IPS DF 19.7 (cell line): ENCODE data around the gene PARVG.

ENCODE experiments used
- DNase-seq: peaks from one replicate; pipeline ENCODE4 v3.0.0-alpha.2; 2013; ENCODE audit warnings: low read depth, low spot score

PARVG gene

GRCh38 chr22:44180706-44181032, at the start of gene PARVG:
PARVG (plus strand) TSS chr22:44180925; CDS start chr22:44183330, 2,405 bp downstream.
- DNase-seq = peak; percentile 57

GRCh38 chr22:44131412-44131811, 49.3 kb upstream of the PARVG start:
- DNase-seq = no peak

GRCh38 chr22:44131989-44132685, 48.6 kb upstream of the PARVG start:
- no peak for DNase-seq

- DNase-seq = peak; percentile 47
Measured at GRCh38 chr22:44132724-44133123, 48.0 kb upstream of the PARVG start.

GRCh38 chr22:44133161-44133560, 47.6 kb upstream of the PARVG start:
- DNase-seq = no peak

GRCh38 chr22:44133901-44134571, 46.7 kb upstream of the PARVG start:
- DNase-seq = no peak

- DNase-seq = no peak
Measured at GRCh38 chr22:44136112-44136511, 44.6 kb upstream of the PARVG start.

- DNase-seq = no peak
Measured at GRCh38 chr22:44136786-44137185, 43.9 kb upstream of the PARVG start.

GRCh38 chr22:44137415-44137814, 43.3 kb upstream of the PARVG start:
- DNase-seq = no peak

- DNase-seq = no peak
Measured at GRCh38 chr22:44139773-44140172, 41.0 kb upstream of the PARVG start.

- no peak for DNase-seq
Measured at GRCh38 chr22:44142421-44143104, 38.2 kb upstream of the PARVG start.

- no peak for DNase-seq
Measured at GRCh38 chr22:44143105-44143474, 37.6 kb upstream of the PARVG start.

GRCh38 chr22:44143579-44143978, 37.1 kb upstream of the PARVG start:
- no peak for DNase-seq

- no peak for DNase-seq
Measured at GRCh38 chr22:44144046-44144569, 36.6 kb upstream of the PARVG start.

GRCh38 chr22:44145544-44145943, 35.2 kb upstream of the PARVG start:
- no peak for DNase-seq

- no peak for DNase-seq
Measured at GRCh38 chr22:44146088-44146861, 34.5 kb upstream of the PARVG start.

- DNase-seq = no peak
Measured at GRCh38 chr22:44147008-44147645, 33.6 kb upstream of the PARVG start.

- peak; percentile 97 for DNase-seq
Measured at GRCh38 chr22:44147821-44148574, 32.7 kb upstream of the PARVG start.

- no peak for DNase-seq
Measured at GRCh38 chr22:44151676-44152075, 29.0 kb upstream of the PARVG start.

- no peak for DNase-seq
Measured at GRCh38 chr22:44153710-44154109, 27.0 kb upstream of the PARVG start.
